Esophagus squamous epithelium (tissue), 4 donors: ENCODE results near the gene IQSEC1.

ENCODE experiments used
- CTCF ChIP-seq, 6 experiments: fragments of 450-650 bp in 4 of 6; fragments of 200-600 bp in 2 of 6; sonication (generic) in 2 of 6; IDR thresholded peaks; one replicate each; pipeline ENCODE4 v1.5.1; 2016 to 2019; ENCODE audit warnings: antibody characterized with exemption in 6 of 6, mild to moderate bottlenecking in 4 of 6, moderate library complexity in 4 of 6
- POLR2A ChIP-seq, 4 donors: fragments of 450-650 bp; IDR thresholded peaks; one replicate each; pipeline ENCODE4 v1.6.1; 2017; ENCODE audit warnings: antibody characterized with exemption in 4 of 4, mild to moderate bottlenecking in 4 of 4, moderate library complexity in 3 of 4

- TF ChIP-seq CTCF (IDR thresholded peaks at IDR 0.05) = no peak
- TF ChIP-seq POLR2A (IDR thresholded peaks at IDR 0.05) = no peak
Measured at GRCh38 chr3:12974819-12975218, 98.4 kb downstream of the IQSEC1 start.
